HG03064 (cell line): ENCODE data around the gene MOB1A.

Experiments
- ATAC-seq: cut with Tn5 transposase; IDR thresholded peaks from one replicate; pipeline ENCODE4 v1.9.1; 2021; ENCODE audit warnings: low read depth; ENCODE audit not compliant: unreplicated experiment

Gene MOB1A

DNA sequence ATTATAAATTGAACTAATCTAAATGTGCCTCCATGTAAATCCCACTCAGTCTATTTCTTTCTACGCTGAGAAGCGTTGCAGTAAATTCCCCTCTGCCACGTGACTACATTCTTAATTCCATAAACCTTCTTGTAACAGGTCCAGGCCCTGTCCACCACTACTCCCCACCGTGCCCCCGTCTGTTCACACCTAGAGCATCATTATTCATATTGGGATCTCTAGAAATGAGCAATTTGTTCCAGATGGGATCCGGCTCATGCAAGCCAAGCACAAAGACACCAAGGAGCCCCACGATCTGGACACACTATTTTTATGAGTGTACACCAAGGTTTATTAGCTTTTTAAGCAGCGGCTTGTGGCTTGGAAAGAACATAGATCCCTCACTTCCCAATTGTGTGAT lies 69.1 kb downstream of the MOB1A start:
- no peak for ATAC-seq

DNA sequence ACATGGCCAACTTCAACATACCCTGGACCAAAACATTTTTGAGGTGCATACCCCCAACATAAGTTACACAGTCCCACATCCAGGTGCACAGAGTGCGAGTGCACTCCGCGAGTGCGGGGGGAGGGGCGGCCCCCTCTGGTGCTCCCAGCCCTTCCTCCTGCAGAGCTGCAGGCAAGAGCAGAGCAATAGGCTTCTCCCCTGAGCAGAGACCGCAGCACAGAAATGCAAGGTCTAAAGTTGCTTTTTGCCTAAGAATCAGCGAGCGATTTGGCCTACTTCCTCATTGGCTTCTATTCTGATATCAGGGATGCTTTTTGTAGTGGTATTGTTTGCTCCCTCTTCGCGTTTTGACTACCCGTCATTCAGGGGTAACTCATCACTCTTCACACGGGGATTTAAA lies 71.6 kb downstream of the MOB1A start:
- no peak for ATAC-seq

DNA sequence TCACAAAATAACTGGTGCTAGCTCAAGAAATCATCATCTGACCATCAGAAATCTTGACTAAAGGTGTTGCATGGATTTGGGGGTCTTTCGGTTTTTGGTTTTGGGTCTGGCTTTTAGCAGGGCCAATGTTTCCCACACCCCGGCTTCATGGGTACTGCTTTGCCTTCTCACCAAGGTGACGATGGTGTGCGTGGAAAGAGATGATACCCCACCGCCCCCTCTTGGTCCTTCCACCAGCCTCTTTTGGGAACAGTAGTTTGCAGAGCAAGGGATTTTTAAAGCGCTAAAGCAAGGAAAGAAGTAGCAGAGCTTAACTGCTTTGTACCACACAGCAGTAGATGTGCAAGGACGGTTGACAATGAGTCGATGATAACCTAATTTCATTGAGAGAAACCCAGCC lies 73.3 kb downstream of the MOB1A start:
- no peak for ATAC-seq

DNA sequence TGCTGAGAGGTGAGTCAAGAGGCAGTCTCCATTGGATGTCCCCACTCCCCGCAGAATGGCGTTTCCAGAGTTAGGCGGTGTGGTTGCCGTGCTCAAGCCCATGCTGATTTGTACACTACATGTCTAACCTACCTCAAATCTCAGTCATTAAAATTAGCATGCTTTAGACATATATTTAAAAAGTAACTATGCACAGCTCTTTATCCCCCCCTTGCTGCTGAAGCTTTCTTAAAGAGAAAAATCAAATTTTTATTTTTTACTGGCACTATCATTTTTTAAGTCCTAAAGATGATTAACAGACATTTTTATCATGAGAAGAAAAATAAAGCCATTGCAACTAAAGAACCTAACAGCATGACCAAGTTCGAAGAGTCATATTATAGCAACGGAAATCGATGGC lies 73.8 kb downstream of the MOB1A start:
- no peak for ATAC-seq

DNA sequence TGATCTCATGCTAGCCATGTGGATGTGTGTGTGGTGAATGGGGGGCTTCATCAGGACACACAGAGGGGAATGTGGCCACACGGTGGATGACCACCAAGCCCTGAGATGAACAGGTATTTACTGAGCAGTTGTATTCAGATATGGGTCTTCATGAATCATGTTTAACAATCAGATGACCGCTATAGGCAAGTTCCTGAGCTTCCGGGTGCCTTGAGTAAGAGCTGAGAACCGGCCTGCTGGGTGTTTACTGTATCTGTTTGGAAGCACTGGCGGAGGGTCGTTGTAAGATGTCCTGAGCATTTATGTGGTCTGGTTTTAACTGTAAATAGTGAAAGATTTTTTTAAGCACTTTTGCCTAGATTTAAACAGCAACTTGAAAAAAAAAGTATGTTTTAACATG lies 74.9 kb downstream of the MOB1A start:
- ATAC-seq, result no peak
